GM23338 (cell line): ENCODE results near the gene KCNMA1. TPM values are rescaled to one million over a fixed set of nuclear protein-coding genes. Genes with fewer than 3 reads are reported as not detected.

Experiments used
- ATAC-seq: fragments of 200-7000 bp; cut with Tn5 transposase; 3 replicates; pipeline ENCODE4 v1.9.1; 2020
- DNase-seq: peaks from one replicate; pipeline ENCODE4 v3.0.0-alpha.2; 2015; ENCODE audit warnings: low spot score
- H2AFZ ChIP-seq: fragments of 200-600 bp; sonication (generic); 2 replicates; pipeline ENCODE4 v1.8.0; 2016; ENCODE audit warnings: antibody characterized with exemption, mild to moderate bottlenecking, moderate library complexity
- H3F3A ChIP-seq: fragments of 200-600 bp; sonication (generic); replicated peaks from 2 replicates; pipeline ENCODE4 v1.8.0; 2017; ENCODE audit warnings: antibody characterized with exemption, mixed run types, low read depth
- H3K27ac ChIP-seq: fragments of 200-600 bp; sonication (generic); 2 replicates; pipeline ENCODE4 v1.6.1; 2016; ENCODE audit warnings: low read depth
- H3K27me3 ChIP-seq: fragments of 200-600 bp; sonication (generic); 2 replicates; pipeline ENCODE4 v1.8.0; 2016; ENCODE audit warnings: mild to moderate bottlenecking, mixed run types, moderate library complexity; ENCODE audit not compliant: insufficient read depth
- H3K36me3 ChIP-seq: fragments of 200-600 bp; sonication (generic); 2 replicates; pipeline ENCODE4 v1.8.0; 2016; ENCODE audit warnings: mild to moderate bottlenecking; ENCODE audit not compliant: insufficient read depth
- H3K4me1 ChIP-seq: fragments of 200-600 bp; sonication (generic); 2 replicates; pipeline ENCODE4 v1.8.0; 2016; ENCODE audit warnings: mild to moderate bottlenecking, moderate library complexity; ENCODE audit not compliant: insufficient read depth
- H3K4me2 ChIP-seq: fragments of 200-600 bp; sonication (generic); 2 replicates; pipeline ENCODE4 v1.7.1; 2017; ENCODE audit warnings: mixed run types
- H3K4me3 ChIP-seq: fragments of 200-600 bp; sonication (generic); 2 replicates; pipeline ENCODE4 v1.6.1; 2016; ENCODE audit warnings: mixed run types
- H3K79me2 ChIP-seq: fragments of 200-600 bp; sonication (generic); replicated peaks from 2 replicates; pipeline ENCODE4 v1.8.0; 2017; ENCODE audit warnings: mild to moderate bottlenecking; ENCODE audit not compliant: insufficient read depth
- H3K9me2 ChIP-seq: fragments of 200-600 bp; sonication (generic); 2 replicates; pipeline ENCODE4 v1.8.0; 2017; ENCODE audit not compliant: insufficient read depth
- H4K20me1 ChIP-seq: fragments of 200-600 bp; sonication (generic); replicated peaks from 2 replicates; pipeline ENCODE4 v1.8.0; 2017; ENCODE audit warnings: mild to moderate bottlenecking; ENCODE audit not compliant: insufficient read depth
- H3K27ac Mint-ChIP-seq: 2 replicates; pipeline ENCODE4 v1.8.0; 2020; ENCODE audit warnings: inconsistent platforms, mild to moderate bottlenecking, moderate library complexity, mixed read lengths
- H3K27me3 Mint-ChIP-seq: 3 replicates; pipeline ENCODE4 v1.8.0; 2022; ENCODE audit warnings: low read depth, mild to moderate bottlenecking, moderate library complexity, mixed read lengths, inconsistent platforms; ENCODE audit not compliant: insufficient read depth, poor library complexity
- H3K36me3 Mint-ChIP-seq: 3 replicates; pipeline ENCODE4 v1.8.0; 2021; ENCODE audit warnings: low read depth, mild to moderate bottlenecking, inconsistent platforms, moderate library complexity, mixed read lengths
- H3K4me1 Mint-ChIP-seq: 3 replicates; pipeline ENCODE4 v1.8.0; 2020; ENCODE audit warnings: mild to moderate bottlenecking, inconsistent platforms, mixed read lengths
- H3K4me3 Mint-ChIP-seq: 3 replicates; pipeline ENCODE4 v1.8.0; 2021; ENCODE audit warnings: moderate library complexity, mild to moderate bottlenecking, inconsistent platforms, mixed read lengths
- H3K9me3 Mint-ChIP-seq: 3 replicates; pipeline ENCODE4 v1.8.0; 2020; ENCODE audit warnings: moderate library complexity, mild to moderate bottlenecking, inconsistent platforms, mixed read lengths
- CREB1 ChIP-seq: fragments of 250-450 bp; sonication (Bioruptor Pico); IDR thresholded peaks from 2 replicates; pipeline ENCODE4 v1.5.0; 2020; ENCODE audit warnings: low read depth, mild to moderate bottlenecking, moderate library complexity
- CTCF ChIP-seq, 2 experiments: fragments of 200-600 bp in 1 of 2; sonication (generic) in 1 of 2; conservative IDR thresholded peaks; 2 replicates each; pipeline versions ENCODE4 v1.5.1 to v1.6.1; 2016 to 2017; ENCODE audit warnings: antibody characterized with exemption in 2 of 2, low read depth in 2 of 2, mild to moderate bottlenecking in 2 of 2, moderate library complexity in 1 of 2
- ETS1 ChIP-seq: IDR thresholded peaks from 2 replicates; pipeline ENCODE4 v1.6.1; 2016; ENCODE audit warnings: antibody characterized with exemption
- EZH2 ChIP-seq: fragments of 200-600 bp; sonication (generic); IDR thresholded peaks from one replicate; pipeline ENCODE4 v1.8.0; 2017; ENCODE audit warnings: antibody characterized with exemption, mild to moderate bottlenecking, low read depth; ENCODE audit not compliant: unreplicated experiment
- EZH2phosphoT487 ChIP-seq: fragments of 200-600 bp; sonication (generic); IDR thresholded peaks from one replicate; pipeline ENCODE4 v1.8.1; 2018; ENCODE audit warnings: antibody characterized with exemption; ENCODE audit not compliant: unreplicated experiment
- JUNB ChIP-seq: IDR thresholded peaks from one replicate; pipeline ENCODE4 v1.6.1; 2016; ENCODE audit warnings: antibody characterized with exemption; ENCODE audit not compliant: unreplicated experiment
- NANOG ChIP-seq: IDR thresholded peaks from 2 replicates; pipeline ENCODE4 v1.6.1; 2016; ENCODE audit warnings: antibody characterized with exemption, borderline replicate concordance
- STAT1 ChIP-seq: IDR thresholded peaks from one replicate; pipeline ENCODE4 v1.6.1; 2016; ENCODE audit warnings: antibody characterized with exemption; ENCODE audit not compliant: unreplicated experiment
- ZNF114 ChIP-seq: fragments of 250-450 bp; sonication (Bioruptor Pico); IDR thresholded peaks from 2 replicates; pipeline ENCODE4 v1.5.0; 2020; ENCODE audit warnings: mild to moderate bottlenecking, moderate library complexity
- ZNF462 ChIP-seq: fragments of 250-450 bp; sonication (Bioruptor Pico); IDR thresholded peaks from 2 replicates; pipeline ENCODE4 v1.5.0; 2020; ENCODE audit warnings: mild to moderate bottlenecking, moderate library complexity
- polyA plus RNA-seq: library from polyadenylated mRNA; unstranded; fragments of >200 nt; fragmentation: Nextera tagmentation; extraction: Ambion mirVana; gene quantifications from 2 replicates; pipeline ENCODE4 v1.2.1, GENCODE V29; 2016
- total RNA-seq: library from RNA; depleted of rRNA; stranded (reverse); fragments of >200 nt; shearing (Covaris generic); gene quantifications from 2 replicates; pipeline ENCODE4 v1.2.3, GENCODE V29; 2014

Gene KCNMA1
- total and polyA plus RNA-seq, 2 experiments from 2014 or later = 8.2 to 9.0 TPM

GRCh38 chr10:77210645-77211044, 427.0 kb downstream of the KCNMA1 start (continued):
- TF ChIP-seq NANOG = no peak
- no peak for TF ChIP-seq EZH2phosphoT487
- TF ChIP-seq CREB1 (CRISPR knock-in tag) = no peak

GRCh38 chr10:77208684-77209256, 428.8 kb downstream of the KCNMA1 start:
- Mint-ChIP-seq H3K4me1 (no peaks in the 10 kb centered on the region), H3K36me3 (no peaks in the 10 kb centered on the region), H3K4me3 (no peak overlapping the region), H3K27me3 (no peaks in the 10 kb centered on the region), H3K9me3 (peaks cover 4% of the 10 kb centered on the region; the same call in 1 of the 3 replicates), H3K27ac (no peak overlapping the region)
- Histone ChIP-seq H3K27me3 (no peaks in the 10 kb centered on the region), H3F3A (no peaks in the 10 kb centered on the region), H3K4me2 (no peak overlapping the region), H3K36me3 (no peaks in the 10 kb centered on the region), H3K4me1 (no peaks in the 10 kb centered on the region; the same call in 1 of the 2 replicates), H3K4me3 (no peak overlapping the region), H3K9me2 (no peaks in the 10 kb centered on the region), H2AFZ (no peak overlapping the region), H3K79me2 (no peaks in the 10 kb centered on the region), H3K27ac (no peak overlapping the region), H4K20me1 (no peaks in the 10 kb centered on the region)
- TF ChIP-seq ETS1 (no peak), STAT1 (no peak), CTCF (conservative IDR thresholded peaks at IDR 0.05; ENCODE audit: low read depth in 2 of 2) (no peak), CREB1 (CRISPR knock-in tag) (no peak), EZH2 (no peak), ZNF462 (no peak), JUNB (no peak), ZNF114 (no peak), NANOG (no peak), EZH2phosphoT487 (no peak)
- ATAC-seq (no peak), DNase-seq (no peak)
